Neural cell (in vitro differentiated cells): ENCODE results near the gene ARL8A.

Source experiments
- CTCF ChIP-seq: fragments of 450-650 bp; IDR thresholded peaks from 2 replicates; pipeline ENCODE4 v1.5.1; 2014; ENCODE audit warnings: antibody characterized with exemption, mild to moderate bottlenecking, moderate library complexity; ENCODE audit not compliant: poor library complexity, severe bottlenecking
- POLR2AphosphoS5 ChIP-seq: IDR thresholded peaks from 2 replicates; pipeline ENCODE4 v1.6.1; 2012

- TF ChIP-seq CTCF (no peak), POLR2AphosphoS5 (no peak)
Measured at GRCh38 chr1:202163281-202164270, 19.0 kb upstream of the ARL8A start.
